AG09309 (cell line): ENCODE data around the gene ASCL5.

Experiments
- DNase-seq: peaks from one replicate; pipeline ENCODE4 v3.0.0-alpha.2; 2010; ENCODE audit warnings: low read depth
- H3K4me3 ChIP-seq: 2 replicates; pipeline ENCODE4 v1.5.1; 2011; ENCODE audit warnings: mild to moderate bottlenecking, low read depth, low read length, moderate library complexity; ENCODE audit not compliant: control insufficient read depth
- TF ChIP-seq, protein P1 (sequence below): IDR thresholded peaks from 2 replicates; pipeline ENCODE4 v1.5.1; 2011; ENCODE audit warnings: mild to moderate bottlenecking, low read depth, low read length, inconsistent platforms; ENCODE audit not compliant: insufficient read depth, control insufficient read depth; ENCODE audit errors: missing control alignments

The ASCL5 gene

DNA sequence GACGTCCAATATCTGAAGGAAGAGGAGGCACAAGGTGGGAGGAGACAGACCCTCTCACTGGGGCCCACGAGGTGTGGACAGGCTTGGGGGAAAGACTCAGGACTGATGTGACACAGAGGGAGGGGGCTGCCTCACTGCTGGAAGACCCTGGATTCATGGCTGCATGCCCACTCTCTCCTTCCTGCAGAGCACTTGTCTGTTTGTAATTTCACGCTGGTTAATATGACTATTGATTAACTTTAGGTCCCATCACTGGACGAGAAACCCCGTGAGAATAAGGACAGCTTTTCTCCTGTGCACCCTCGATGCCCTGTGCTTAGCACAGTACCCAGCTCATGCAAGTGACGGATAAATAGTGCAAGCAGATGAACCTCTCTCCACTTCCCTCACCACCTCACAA is 49.9 kb downstream of the ASCL5 start:
- H3K4me3 ChIP-seq, result no peak overlapping the region
- DNase-seq, result no peak
- TF ChIP-seq, protein P1, sequence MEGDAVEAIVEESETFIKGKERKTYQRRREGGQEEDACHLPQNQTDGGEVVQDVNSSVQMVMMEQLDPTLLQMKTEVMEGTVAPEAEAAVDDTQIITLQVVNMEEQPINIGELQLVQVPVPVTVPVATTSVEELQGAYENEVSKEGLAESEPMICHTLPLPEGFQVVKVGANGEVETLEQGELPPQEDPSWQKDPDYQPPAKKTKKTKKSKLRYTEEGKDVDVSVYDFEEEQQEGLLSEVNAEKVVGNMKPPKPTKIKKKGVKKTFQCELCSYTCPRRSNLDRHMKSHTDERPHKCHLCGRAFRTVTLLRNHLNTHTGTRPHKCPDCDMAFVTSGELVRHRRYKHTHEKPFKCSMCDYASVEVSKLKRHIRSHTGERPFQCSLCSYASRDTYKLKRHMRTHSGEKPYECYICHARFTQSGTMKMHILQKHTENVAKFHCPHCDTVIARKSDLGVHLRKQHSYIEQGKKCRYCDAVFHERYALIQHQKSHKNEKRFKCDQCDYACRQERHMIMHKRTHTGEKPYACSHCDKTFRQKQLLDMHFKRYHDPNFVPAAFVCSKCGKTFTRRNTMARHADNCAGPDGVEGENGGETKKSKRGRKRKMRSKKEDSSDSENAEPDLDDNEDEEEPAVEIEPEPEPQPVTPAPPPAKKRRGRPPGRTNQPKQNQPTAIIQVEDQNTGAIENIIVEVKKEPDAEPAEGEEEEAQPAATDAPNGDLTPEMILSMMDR, result no peak

DNA sequence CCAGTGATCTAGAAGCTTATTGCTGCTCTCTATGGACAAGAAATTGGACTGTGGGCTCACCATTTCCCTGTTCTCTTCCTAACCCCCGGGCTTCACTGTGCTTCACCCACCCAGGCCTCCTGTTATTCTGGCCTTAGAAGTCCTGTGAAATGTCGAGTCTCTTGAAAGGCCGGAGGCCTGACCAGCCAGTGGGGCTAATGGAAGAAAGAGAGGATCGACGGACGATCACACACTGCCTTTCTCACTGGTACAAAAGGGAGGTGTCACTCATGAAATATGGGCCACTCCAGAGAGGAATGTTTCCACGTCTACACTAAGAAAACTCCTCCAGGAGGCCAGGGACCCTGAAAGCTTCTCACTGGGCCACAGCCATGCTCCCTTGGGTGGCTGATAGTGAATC is 50.9 kb downstream of the ASCL5 start:
- TF ChIP-seq, protein P1, result no peak
- H3K4me3 ChIP-seq, result no peak overlapping the region
- DNase-seq, result no peak

DNA sequence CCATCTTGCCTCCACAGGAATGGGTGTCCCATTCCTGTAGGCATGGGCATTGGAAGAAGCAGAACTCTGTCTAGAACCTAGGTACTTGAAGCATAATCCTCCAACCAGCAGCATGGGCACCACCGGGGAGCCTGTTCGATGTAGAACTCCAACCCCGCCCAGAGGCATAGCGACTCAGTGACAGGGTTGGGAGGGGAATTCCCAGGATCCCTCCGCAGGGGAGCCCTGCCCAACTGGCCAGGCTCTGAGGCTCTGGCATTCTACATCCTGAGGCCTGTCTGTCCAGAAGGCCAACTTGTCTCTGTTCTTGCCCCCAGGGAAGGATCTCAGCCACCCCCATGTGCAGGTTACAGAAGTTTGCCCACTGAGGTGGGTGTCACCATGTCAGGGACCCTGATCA is 53.0 kb downstream of the ASCL5 start:
- no peak for DNase-seq
- TF ChIP-seq, protein P1, result no peak
- H3K4me3 ChIP-seq, result no peak overlapping the region

DNA sequence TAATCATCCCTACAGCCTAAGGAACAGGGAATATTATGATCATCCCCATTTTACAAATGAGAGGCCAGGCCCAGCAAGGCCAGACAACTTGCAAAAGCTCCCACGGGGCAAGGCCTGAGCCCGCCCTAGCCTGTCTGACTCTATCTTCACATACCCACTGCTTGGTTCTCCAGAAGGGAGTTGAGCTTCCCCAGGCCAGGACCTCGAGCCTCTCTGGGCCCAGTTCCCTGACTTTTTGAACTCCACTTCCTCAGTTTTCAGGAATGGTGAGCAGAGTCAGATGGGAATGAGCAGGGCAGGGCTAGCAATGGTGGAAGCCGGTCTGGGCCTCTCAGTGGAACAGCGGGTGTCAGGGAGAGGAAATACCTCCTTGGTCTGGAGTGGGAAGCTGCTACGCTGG is 54.1 kb downstream of the ASCL5 start:
- no peak for DNase-seq
- TF ChIP-seq, protein P1, result no peak
- H3K4me3 ChIP-seq, result no peak overlapping the region

DNA sequence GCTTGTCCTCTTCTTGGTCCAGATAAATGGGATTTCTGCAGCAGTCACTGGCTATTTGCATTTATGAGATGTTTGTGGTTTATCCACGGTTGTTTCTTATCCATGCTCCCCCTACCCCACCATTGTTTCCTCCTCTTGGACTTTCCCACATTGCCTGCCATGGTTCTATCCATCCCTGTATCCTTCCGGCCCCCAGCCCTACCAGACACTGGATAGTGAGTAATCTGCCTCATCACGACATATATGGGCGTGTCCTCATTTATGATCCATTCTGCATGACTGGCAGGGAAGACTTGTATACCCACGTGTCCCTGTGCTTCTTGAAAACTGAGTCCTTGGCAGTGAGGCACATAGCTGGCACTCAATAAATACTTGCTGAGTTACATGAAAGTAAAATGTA is 54.8 kb downstream of the ASCL5 start:
- no peak for DNase-seq
- no peak overlapping the region for H3K4me3 ChIP-seq
- TF ChIP-seq, protein P1, result no peak

DNA sequence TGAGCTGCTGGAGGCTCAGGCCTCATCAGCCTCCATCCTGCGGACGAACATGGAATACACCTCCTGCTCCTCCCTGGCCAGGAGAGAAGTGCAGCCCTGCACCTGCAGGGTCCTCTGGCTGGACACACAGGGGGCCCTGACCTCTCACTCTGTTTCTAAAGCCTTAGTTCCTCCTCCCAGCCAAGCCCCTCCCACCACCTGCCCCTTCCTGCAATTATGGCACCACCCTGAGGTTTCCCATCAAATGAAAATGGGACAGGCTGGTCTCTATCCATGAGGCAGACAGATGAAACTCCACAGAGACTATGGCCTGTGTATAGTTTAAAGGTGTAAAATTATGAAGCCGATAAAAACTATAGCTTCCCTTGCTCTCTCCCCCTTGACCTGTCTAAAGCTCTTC is 57.3 kb downstream of the ASCL5 start:
- no peak for DNase-seq
- H3K4me3 ChIP-seq, result no peak overlapping the region
- TF ChIP-seq, protein P1, result no peak

DNA sequence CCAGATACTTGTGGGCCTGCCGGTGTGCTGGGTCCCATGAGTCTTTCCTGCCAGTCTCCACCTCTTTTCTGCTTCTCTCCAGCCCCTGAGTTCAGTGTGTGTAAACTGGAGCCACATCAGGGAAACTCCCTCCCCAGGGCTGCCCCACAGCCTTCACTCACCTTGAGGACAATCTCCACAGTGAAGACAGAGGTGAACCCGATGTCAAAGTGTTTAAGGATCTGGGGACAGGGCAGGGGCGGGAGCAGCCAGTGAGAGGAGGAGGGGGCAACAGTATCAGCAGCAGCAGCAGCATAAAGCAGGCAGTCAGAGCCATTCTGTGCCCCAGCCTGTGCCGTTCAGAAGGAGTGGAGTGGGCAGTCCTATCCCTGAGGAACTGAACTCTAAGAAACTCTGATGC is 58.0 kb downstream of the ASCL5 start:
- no peak overlapping the region for H3K4me3 ChIP-seq
- TF ChIP-seq, protein P1, result no peak
- DNase-seq, result no peak
